ENCODE results near the gene PRPF19. TPM values are rescaled to one million over a fixed set of nuclear protein-coding genes. Genes with fewer than 3 reads are reported as not detected.
A peak's percentile ranks its signal among the peaks of the same experiment; 100 is the strongest.

PRPF19 gene
- total and polyA plus RNA-seq, 2 of the 4 experiments (the other 2 are of a cell fraction), result 29.8 to 50.4 TPM

DNA sequence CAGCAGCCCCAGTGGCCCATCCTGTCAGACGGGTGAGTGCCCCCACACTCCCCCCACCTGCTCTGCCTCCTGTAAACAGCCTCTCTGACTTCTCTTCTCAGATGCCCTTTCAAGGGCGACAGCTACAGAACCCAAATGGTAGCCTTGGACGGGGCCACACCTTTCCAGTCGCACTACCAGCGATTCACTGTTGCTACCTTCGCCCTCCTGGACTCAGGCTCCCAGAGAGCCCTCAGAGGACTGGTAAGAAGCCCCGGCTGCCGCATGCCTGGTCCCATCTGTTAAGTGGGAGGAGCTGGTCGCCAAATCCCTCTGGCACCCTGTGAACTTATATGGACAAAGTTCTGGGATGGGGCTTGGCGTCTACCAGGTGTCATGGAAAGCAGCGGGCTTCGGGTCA, 32.9 kb downstream of the PRPF19 start:
- Histone ChIP-seq H2AFZ (replicated peaks; ENCODE audit: low read length, poor library complexity) (peak overlapping the region; percentile 80), H3K36me3 (ENCODE audit: control insufficient read depth, insufficient read depth, low read length) (no peaks in the 10 kb centered on the region), H3K14ac (replicated peaks; ENCODE audit: low read depth, low read length) (peak overlapping the region; percentile 33), H2BK120ac (ENCODE audit: low read depth, low read length) (peak overlapping the region; percentile 62; the same call in 1 of the 2 replicates), H3K4me2 (ENCODE audit: low read depth, low read length) (peak overlapping the region; percentile 36), H3K4me1 (ENCODE audit: control insufficient read depth, insufficient read depth, low read length) (peaks cover 22% of the 10 kb centered on the region), H3K9me3 (ENCODE audit: control insufficient read depth, insufficient read depth, low read length) (no peaks in the 10 kb centered on the region), H2BK5ac (ENCODE audit: low read depth, low read length, poor library complexity, severe bottlenecking) (peak overlapping the region; percentile 79), H4K5ac (ENCODE audit: low read depth, low read length) (peak overlapping the region; percentile 37; the same call in 1 of the 2 replicates), H4K8ac (ENCODE audit: low read depth in 2 of 2, low read length in 2 of 2) (peak overlapping the region; percentile 44 to 62; a peak in 3 of 4 replicates), H3K23ac (ENCODE audit: low read depth, low read length) (peak overlapping the region; percentile 34; the same call in 1 of the 2 replicates), H2BK15ac (ENCODE audit: low read depth, low read length) (no peak overlapping the region), H2BK20ac (ENCODE audit: low read depth, low read length) (0 out of 2 replicates have a peak overlapping the region, but pooled peaks have one; percentile 23), H3K9ac (ENCODE audit: low read depth, low read length) (peak overlapping the region; percentile 4; the same call in 1 of the 2 replicates), H3K18ac (ENCODE audit: low read depth, low read length) (peak overlapping the region; percentile 52), H3K27ac (ENCODE audit: insufficient read depth, low read length) (peak overlapping the region; percentile 33), H2AK9ac (replicated peaks; ENCODE audit: low read depth, low read length, poor library complexity) (peak overlapping the region; percentile 43), H3K56ac (ENCODE audit: extremely low read depth, insufficient read depth, low read length) (no peak overlapping the region), H4K20me1 (ENCODE audit: insufficient read depth, low read length) (no peaks in the 10 kb centered on the region), H4K91ac (ENCODE audit: insufficient read depth, low read depth, low read length) (peak overlapping the region; percentile 81), H3K4me3 (ENCODE audit: insufficient read depth, low read depth, low read length) (no peak overlapping the region), H3K27me3 (ENCODE audit: control insufficient read depth, insufficient read depth, low read length) (no peaks in the 10 kb centered on the region; the same call in none of the 2 replicates), H3K79me1 (ENCODE audit: low read depth in 1 of 2, low read length in 2 of 2) (0 out of 4 replicates have a peak, but pooled peaks cover 0 to 3% of the 10 kb centered on the region in 2 experiments), H3K4ac (ENCODE audit: low read depth, low read length) (peak overlapping the region; percentile 49; the same call in 1 of the 2 replicates), H3K9me1 (ENCODE audit: insufficient read depth, low read length) (peaks cover 23% of the 10 kb centered on the region), H2AK5ac (ENCODE audit: low read depth, low read length) (peak overlapping the region; percentile 32; the same call in 1 of the 2 replicates)
- TF ChIP-seq POLR2A (IDR thresholded peaks at IDR 0.05; ENCODE audit: low read depth, low read length) (no peak), SMC3 (IDR thresholded peaks at IDR 0.05; ENCODE audit: low read depth, low read length) (no peak)
- DNase-seq (no peak), ATAC-seq (ENCODE audit: low read depth) (no peak; the same call in 1 of the 2 replicates)
- dilution Hi-C loops (cut with HindIII; ENCODE audit: low sequenced_read_pairs, unreplicated experiment), result no loop called here
- intact Hi-C loops (cut with micrococcal nuclease), result no loop called here
- no TSS peak for BruUV-seq (replicated peaks)
- POLR2A ChIA-PET (ENCODE audit: unreplicated experiment), result no interaction called here
- CTCF ChIA-PET, result interaction anchor here (0.9 to 2.5 kb wide), 4 partner anchors 14 to 42 kb away, joined by 3 to 11 read pairs (median 6); no protein-coding TSS in a partner anchor
- 75% methylated on average over 5 of the region's 12 CpGs; no CpG with 5 or more reads in 1 of the 2 experiments for WGBS, 2 experiments (ENCODE audit: extremely low coverage in 2 of 2, insufficient read length in 1 of 2)
- in situ Hi-C loops (cut with MboI; ENCODE audit: low sequenced_read_pairs), result no loop called here
